ENCODE results near the gene TMEM273.

DNA sequence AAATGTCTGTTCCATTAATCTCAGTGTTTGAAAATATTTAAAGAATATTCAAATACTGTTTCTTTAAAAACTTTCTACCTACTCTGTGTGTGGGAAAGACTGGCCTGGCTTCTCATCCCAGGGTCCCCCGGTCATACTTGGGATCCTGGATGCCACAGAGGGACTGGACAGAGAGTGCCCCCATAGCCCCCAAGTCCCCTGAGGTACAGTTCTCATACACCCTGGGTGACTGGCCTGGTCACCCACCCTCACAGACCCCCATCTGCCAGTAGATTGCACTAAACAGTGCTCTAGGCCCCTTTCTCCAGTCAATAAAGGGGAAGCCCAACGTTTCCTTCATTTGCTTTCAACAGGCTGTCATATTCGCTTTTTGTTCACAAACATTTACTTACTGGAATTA, 3.0 kb downstream of the TMEM273 start:
- TF ChIP-seq CREB1 (CRISPR knock-in tag; IDR thresholded peaks at IDR 0.05): no peak
- TF ChIP-seq, protein P1, sequence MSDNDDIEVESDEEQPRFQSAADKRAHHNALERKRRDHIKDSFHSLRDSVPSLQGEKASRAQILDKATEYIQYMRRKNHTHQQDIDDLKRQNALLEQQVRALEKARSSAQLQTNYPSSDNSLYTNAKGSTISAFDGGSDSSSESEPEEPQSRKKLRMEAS (CRISPR knock-in tag; IDR thresholded peaks at IDR 0.05): no peak
- TF ChIP-seq, protein P2, sequence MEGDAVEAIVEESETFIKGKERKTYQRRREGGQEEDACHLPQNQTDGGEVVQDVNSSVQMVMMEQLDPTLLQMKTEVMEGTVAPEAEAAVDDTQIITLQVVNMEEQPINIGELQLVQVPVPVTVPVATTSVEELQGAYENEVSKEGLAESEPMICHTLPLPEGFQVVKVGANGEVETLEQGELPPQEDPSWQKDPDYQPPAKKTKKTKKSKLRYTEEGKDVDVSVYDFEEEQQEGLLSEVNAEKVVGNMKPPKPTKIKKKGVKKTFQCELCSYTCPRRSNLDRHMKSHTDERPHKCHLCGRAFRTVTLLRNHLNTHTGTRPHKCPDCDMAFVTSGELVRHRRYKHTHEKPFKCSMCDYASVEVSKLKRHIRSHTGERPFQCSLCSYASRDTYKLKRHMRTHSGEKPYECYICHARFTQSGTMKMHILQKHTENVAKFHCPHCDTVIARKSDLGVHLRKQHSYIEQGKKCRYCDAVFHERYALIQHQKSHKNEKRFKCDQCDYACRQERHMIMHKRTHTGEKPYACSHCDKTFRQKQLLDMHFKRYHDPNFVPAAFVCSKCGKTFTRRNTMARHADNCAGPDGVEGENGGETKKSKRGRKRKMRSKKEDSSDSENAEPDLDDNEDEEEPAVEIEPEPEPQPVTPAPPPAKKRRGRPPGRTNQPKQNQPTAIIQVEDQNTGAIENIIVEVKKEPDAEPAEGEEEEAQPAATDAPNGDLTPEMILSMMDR (IDR thresholded peaks at IDR 0.05): no peak
- TF ChIP-seq NR3C1 (CRISPR knock-in tag; conservative IDR thresholded peaks at IDR 0.05; ENCODE audit: low read depth): no peak
- no peak for TF ChIP-seq ZNF416 (CRISPR knock-in tag; IDR thresholded peaks at IDR 0.05)
- no peak for TF ChIP-seq ATF1 (CRISPR knock-in tag; IDR thresholded peaks at IDR 0.05)
- TF ChIP-seq GABPB1 (CRISPR knock-in tag; IDR thresholded peaks at IDR 0.05): no peak
- TF ChIP-seq, protein P3, sequence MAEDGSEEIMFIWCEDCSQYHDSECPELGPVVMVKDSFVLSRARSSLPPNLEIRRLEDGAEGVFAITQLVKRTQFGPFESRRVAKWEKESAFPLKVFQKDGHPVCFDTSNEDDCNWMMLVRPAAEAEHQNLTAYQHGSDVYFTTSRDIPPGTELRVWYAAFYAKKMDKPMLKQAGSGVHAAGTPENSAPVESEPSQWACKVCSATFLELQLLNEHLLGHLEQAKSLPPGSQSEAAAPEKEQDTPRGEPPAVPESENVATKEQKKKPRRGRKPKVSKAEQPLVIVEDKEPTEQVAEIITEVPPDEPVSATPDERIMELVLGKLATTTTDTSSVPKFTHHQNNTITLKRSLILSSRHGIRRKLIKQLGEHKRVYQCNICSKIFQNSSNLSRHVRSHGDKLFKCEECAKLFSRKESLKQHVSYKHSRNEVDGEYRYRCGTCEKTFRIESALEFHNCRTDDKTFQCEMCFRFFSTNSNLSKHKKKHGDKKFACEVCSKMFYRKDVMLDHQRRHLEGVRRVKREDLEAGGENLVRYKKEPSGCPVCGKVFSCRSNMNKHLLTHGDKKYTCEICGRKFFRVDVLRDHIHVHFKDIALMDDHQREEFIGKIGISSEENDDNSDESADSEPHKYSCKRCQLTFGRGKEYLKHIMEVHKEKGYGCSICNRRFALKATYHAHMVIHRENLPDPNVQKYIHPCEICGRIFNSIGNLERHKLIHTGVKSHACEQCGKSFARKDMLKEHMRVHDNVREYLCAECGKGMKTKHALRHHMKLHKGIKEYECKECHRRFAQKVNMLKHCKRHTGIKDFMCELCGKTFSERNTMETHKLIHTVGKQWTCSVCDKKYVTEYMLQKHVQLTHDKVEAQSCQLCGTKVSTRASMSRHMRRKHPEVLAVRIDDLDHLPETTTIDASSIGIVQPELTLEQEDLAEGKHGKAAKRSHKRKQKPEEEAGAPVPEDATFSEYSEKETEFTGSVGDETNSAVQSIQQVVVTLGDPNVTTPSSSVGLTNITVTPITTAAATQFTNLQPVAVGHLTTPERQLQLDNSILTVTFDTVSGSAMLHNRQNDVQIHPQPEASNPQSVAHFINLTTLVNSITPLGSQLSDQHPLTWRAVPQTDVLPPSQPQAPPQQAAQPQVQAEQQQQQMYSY (CRISPR knock-in tag; IDR thresholded peaks at IDR 0.05): no peak
- TF ChIP-seq, protein P4, sequence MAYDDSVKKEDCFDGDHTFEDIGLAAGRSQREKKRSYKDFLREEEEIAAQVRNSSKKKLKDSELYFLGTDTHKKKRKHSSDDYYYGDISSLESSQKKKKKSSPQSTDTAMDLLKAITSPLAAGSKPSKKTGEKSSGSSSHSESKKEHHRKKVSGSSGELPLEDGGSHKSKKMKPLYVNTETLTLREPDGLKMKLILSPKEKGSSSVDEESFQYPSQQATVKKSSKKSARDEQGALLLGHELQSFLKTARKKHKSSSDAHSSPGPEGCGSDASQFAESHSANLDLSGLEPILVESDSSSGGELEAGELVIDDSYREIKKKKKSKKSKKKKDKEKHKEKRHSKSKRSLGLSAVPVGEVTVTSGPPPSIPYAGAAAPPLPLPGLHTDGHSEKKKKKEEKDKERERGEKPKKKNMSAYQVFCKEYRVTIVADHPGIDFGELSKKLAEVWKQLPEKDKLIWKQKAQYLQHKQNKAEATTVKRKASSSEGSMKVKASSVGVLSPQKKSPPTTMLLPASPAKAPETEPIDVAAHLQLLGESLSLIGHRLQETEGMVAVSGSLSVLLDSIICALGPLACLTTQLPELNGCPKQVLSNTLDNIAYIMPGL (CRISPR knock-in tag; IDR thresholded peaks at IDR 0.05): no peak
- TF ChIP-seq ZNF423 (CRISPR knock-in tag; IDR thresholded peaks at IDR 0.05): no peak
- TF ChIP-seq FOXP1 (CRISPR knock-in tag; IDR thresholded peaks at IDR 0.05; ENCODE audit: borderline replicate concordance): no peak
- TF ChIP-seq, protein P5, sequence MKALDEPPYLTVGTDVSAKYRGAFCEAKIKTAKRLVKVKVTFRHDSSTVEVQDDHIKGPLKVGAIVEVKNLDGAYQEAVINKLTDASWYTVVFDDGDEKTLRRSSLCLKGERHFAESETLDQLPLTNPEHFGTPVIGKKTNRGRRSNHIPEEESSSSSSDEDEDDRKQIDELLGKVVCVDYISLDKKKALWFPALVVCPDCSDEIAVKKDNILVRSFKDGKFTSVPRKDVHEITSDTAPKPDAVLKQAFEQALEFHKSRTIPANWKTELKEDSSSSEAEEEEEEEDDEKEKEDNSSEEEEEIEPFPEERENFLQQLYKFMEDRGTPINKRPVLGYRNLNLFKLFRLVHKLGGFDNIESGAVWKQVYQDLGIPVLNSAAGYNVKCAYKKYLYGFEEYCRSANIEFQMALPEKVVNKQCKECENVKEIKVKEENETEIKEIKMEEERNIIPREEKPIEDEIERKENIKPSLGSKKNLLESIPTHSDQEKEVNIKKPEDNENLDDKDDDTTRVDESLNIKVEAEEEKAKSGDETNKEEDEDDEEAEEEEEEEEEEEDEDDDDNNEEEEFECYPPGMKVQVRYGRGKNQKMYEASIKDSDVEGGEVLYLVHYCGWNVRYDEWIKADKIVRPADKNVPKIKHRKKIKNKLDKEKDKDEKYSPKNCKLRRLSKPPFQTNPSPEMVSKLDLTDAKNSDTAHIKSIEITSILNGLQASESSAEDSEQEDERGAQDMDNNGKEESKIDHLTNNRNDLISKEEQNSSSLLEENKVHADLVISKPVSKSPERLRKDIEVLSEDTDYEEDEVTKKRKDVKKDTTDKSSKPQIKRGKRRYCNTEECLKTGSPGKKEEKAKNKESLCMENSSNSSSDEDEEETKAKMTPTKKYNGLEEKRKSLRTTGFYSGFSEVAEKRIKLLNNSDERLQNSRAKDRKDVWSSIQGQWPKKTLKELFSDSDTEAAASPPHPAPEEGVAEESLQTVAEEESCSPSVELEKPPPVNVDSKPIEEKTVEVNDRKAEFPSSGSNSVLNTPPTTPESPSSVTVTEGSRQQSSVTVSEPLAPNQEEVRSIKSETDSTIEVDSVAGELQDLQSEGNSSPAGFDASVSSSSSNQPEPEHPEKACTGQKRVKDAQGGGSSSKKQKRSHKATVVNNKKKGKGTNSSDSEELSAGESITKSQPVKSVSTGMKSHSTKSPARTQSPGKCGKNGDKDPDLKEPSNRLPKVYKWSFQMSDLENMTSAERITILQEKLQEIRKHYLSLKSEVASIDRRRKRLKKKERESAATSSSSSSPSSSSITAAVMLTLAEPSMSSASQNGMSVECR (CRISPR knock-in tag; IDR thresholded peaks at IDR 0.05; ENCODE audit: borderline replicate concordance): no peak
- TF ChIP-seq, protein P6, sequence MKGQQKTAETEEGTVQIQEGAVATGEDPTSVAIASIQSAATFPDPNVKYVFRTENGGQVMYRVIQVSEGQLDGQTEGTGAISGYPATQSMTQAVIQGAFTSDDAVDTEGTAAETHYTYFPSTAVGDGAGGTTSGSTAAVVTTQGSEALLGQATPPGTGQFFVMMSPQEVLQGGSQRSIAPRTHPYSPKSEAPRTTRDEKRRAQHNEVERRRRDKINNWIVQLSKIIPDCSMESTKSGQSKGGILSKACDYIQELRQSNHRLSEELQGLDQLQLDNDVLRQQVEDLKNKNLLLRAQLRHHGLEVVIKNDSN (CRISPR knock-in tag; IDR thresholded peaks at IDR 0.05): no peak
